WTC11 (cell line): ENCODE measurements around the gene USF1.

Source experiments
- TCF7 ChIP-seq: sonication (generic); formaldehyde crosslinking; IDR thresholded peaks from 2 replicates; pipeline ENCODE4 v1.8.0; 2022; ENCODE audit warnings: mild to moderate bottlenecking, low read depth, missing genetic modification reagents, moderate library complexity
- TF ChIP-seq, protein P1 (sequence below): fragments of 200-600 bp; IDR thresholded peaks from 2 replicates; pipeline ENCODE4 v1.8.0; 2022; ENCODE audit warnings: antibody characterized with exemption

DNA sequence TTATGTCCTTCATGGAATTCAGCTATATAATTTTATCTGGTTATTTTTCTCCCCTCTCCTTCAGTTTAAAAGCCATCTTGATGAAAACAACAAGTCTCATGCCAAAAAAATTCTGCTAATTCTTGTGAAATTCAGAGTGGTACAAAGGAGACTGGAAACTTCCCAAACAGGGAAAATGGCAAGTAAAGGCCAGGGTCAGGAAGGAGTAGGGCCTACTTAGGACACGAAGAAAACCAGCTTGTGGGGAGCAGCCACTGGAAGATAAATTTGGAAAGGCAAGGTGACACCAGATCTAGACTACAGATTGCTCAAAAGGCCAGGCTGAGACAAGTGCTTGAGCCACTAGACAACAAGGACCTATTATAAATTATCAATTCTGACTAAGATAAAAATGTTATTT is 13.4 kb downstream of the USF1 start:
- TF ChIP-seq TCF7 (CRISPR knock-in tag): no peak
- TF ChIP-seq, protein P1, sequence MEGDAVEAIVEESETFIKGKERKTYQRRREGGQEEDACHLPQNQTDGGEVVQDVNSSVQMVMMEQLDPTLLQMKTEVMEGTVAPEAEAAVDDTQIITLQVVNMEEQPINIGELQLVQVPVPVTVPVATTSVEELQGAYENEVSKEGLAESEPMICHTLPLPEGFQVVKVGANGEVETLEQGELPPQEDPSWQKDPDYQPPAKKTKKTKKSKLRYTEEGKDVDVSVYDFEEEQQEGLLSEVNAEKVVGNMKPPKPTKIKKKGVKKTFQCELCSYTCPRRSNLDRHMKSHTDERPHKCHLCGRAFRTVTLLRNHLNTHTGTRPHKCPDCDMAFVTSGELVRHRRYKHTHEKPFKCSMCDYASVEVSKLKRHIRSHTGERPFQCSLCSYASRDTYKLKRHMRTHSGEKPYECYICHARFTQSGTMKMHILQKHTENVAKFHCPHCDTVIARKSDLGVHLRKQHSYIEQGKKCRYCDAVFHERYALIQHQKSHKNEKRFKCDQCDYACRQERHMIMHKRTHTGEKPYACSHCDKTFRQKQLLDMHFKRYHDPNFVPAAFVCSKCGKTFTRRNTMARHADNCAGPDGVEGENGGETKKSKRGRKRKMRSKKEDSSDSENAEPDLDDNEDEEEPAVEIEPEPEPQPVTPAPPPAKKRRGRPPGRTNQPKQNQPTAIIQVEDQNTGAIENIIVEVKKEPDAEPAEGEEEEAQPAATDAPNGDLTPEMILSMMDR: no peak
